ENCODE data around the gene EFCAB10.

EFCAB10 gene

DNA sequence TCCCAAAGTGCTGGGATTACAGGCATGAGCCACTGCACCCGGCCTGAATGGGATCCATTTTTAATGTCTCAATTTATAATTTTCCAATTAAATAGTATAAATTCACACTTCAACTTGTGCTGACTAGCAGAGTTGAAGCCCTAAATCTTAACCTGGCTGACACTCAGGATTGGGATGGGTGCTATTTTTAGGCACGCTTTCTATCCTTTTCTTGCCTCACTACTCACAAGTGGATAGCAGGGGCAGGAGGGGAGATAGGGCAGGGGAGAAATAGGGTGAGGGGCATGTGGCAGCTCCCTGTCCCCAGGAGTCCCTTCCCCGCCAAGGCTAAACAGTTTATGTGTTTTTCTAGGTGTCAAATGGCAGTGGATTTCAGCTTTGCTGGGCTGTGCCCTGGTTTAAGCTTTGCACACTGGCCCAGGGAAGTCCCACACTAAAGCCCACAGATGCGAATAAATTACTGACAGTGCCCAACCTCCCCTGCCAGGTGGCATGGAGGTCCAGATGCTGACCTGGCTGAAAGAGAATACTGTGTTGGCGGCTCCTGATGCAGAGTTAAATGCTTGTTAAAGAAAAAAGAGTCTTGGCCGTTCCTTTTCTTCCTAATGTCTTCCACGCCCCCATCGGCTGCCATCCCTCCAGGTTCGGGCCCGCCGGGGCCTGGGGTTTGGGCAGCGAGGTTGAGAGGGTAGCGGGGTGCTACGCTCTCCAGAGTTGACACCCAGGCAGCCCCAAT lies 36.2 kb upstream of the EFCAB10 start:
- peaks cover 0 to 10% (median 0%) of the 10 kb centered on the region in 11 experiments; a peak in 4 of 22 replicates for H4K20me1 ChIP-seq
- no peak for TF ChIP-seq Cebpa-rat (IDR thresholded peaks at IDR 0.05)
- H3K9ac ChIP-seq, result no peak overlapping the region
- H3K27ac ChIP-seq, result no peak overlapping the region
- no peaks in the 10 kb centered on the region for H3K4me1 ChIP-seq
- no peaks in the 10 kb centered on the region for H3K9me3 ChIP-seq (replicated peaks in 1 of 11)
- no peaks in the 10 kb centered on the region for H3K27me3 ChIP-seq
- H3K4me3 ChIP-seq, result no peak overlapping the region
- H3K4me2 ChIP-seq, result no peak overlapping the region
- H3K36me3 ChIP-seq, result peaks cover 13 to 98% (median 77%) of the 10 kb centered on the region in 11 experiments; a peak in 19 of 22 replicates

DNA sequence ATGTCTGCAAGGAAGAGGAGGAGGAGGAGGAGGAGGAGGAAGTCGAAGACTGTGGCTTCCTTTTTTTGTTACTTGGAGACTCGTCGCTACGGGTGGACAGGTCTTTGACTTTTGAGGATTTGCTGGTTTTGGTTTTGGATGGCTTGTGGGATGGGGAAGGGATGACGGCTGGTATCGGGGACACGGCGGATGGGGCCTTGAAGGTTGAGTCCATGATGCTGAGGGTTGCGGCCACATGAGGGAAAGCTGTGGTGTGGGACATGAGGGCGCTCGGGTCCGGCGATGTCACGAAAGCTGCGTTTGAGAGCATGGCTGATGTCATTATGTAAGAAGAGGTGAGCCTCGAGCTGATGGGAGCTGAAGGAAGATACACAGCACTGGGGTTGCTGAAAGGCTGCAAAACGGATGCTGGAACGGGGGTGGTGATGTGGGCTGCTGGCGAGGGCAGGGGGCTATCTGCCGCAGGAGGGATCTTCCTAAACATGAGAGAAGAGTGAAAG lies 33.1 kb upstream of the EFCAB10 start:
- Histone ChIP-seq H3K9ac (no peak overlapping the region), H3K36me3 (peaks cover 5 to 76% (median 50%) of the 10 kb centered on the region in 11 experiments; a peak in 17 of 22 replicates), H3K4me3 (no peak overlapping the region), H3K27ac (no peak overlapping the region), H4K20me1 (peaks cover 0 to 7% (median 0%) of the 10 kb centered on the region in 11 experiments; a peak in 3 of 22 replicates), H3K27me3 (no peaks in the 10 kb centered on the region), H3K9me3 (replicated peaks in 1 of 11) (no peaks in the 10 kb centered on the region), H3K4me2 (no peak overlapping the region), H3K4me1 (no peaks in the 10 kb centered on the region)
- TF ChIP-seq Cebpa-rat (IDR thresholded peaks at IDR 0.05), result no peak

DNA sequence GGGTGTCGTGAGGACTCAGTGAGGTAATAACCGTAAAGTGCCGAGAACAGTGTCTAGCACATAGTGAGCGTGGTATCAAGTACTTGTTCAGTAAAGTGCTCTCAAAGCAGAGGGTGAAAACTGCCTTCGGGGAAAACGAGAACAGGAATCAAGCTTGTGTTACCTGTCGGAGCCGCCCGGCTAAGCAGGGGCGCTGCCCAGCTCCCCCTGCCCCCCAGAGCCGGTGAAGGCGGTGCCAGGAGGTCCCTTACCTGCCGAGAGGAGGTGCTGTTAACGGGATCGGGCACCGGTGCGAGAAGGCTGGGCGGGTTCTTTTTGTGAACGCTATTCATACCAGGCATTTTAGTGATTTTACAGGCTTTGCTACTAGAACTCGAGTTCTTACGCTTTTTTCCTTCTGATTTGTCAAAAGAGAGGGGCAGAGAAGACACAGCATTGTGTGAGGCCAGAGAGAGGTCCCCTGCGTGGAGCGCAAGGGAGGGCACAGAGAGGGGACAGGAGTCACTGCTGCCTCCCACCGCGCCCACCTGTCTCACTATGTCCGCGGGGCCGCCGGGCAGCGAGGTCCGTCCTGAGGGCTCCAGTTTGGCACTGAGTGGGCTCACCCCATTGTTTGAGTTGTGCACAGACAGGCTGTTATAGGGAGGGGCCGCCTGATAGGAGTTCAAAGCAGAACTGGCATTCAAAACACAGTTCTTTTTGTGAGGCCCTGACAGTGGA lies 32.5 kb upstream of the EFCAB10 start:
- Histone ChIP-seq H3K4me2 (no peak overlapping the region), H3K27ac (no peak overlapping the region), H3K4me1 (no peaks in the 10 kb centered on the region), H4K20me1 (peaks cover 0 to 7% (median 0%) of the 10 kb centered on the region in 11 experiments; a peak in 3 of 22 replicates), H3K9me3 (replicated peaks in 1 of 11) (no peaks in the 10 kb centered on the region), H3K27me3 (no peaks in the 10 kb centered on the region), H3K9ac (no peak overlapping the region), H3K4me3 (no peak overlapping the region), H3K36me3 (peaks cover 5 to 72% (median 50%) of the 10 kb centered on the region in 11 experiments; a peak in 17 of 22 replicates)
- TF ChIP-seq Cebpa-rat (IDR thresholded peaks at IDR 0.05), result no peak

DNA sequence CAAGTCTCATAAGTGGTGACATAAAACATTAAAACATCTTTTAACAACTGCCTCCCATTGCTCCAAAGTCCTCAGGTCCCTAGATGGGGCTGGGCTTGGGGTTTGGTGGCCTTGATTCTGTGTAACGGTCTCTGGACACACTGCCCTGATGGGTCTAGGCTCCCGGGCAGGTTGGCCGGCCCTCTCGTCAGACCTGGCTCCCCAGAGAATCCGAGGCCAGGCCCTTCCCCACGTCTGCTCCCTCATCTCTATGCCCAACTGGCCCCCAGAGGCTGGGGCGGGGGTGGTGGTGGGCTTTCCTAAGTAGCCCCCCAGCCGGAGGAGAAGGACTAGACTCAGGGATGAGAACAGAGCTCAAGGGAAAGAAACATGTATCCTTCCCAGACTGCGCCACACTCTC lies 31.5 kb upstream of the EFCAB10 start:
- peaks cover 4 to 62% (median 45%) of the 10 kb centered on the region in 11 experiments; a peak in 17 of 22 replicates for H3K36me3 ChIP-seq
- no peak for TF ChIP-seq Cebpa-rat (IDR thresholded peaks at IDR 0.05)

DNA sequence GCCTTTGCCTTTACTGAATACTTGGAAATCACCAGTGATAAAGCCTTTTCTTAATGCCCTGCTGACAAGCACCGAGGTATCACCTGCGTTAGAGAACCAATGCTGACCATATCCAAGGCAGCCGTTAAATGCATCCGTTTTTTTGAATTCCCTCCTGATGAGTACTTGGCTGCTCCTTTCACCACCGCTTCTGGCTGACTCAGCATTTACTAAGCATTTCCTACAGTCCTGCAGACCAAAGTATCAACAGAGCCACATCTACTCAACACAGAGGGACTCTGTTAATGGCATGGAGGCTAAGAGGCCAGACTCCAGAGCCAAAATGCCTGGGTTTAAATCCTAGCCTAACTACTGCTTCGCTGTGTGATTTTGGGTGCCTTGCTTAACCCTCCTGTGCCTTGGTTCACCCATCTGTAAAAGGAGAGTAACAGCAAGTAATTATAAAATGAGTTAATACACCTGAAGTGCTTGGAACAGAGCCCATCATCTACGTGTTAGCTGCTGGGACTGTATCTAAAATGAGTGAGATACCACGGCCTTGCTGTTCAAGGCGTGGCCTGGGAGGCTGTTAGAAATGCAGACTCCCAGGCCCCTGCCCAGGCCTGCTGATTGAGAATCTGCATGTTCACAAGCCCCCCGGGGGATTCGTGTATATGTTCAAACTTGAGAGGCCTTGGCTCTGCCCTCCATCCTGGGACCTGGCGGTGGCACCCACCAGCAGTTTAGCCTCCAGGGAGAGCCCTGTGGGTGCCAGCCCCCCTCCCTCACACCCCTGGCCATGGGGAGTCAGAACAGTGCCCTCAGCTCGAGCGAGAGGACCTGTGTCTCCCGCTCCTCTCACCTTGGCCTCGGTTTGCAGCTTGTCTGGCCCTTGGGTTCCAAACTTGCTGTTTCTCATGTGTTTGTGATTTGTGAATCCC lies 30.8 kb upstream of the EFCAB10 start:
- H4K20me1 ChIP-seq, result peaks cover 0 to 7% (median 0%) of the 10 kb centered on the region in 11 experiments; a peak in 3 of 22 replicates
- H3K9me3 ChIP-seq (replicated peaks in 1 of 11), result no peaks in the 10 kb centered on the region
- H3K36me3 ChIP-seq, result peaks cover 0 to 55% (median 39%) of the 10 kb centered on the region in 11 experiments; a peak in 16 of 22 replicates
- no peak overlapping the region for H3K27ac ChIP-seq
- no peaks in the 10 kb centered on the region for H3K27me3 ChIP-seq
- no peak overlapping the region for H3K4me2 ChIP-seq
- no peaks in the 10 kb centered on the region for H3K4me1 ChIP-seq
- no peak overlapping the region for H3K9ac ChIP-seq
- no peak overlapping the region for H3K4me3 ChIP-seq
- TF ChIP-seq Cebpa-rat (IDR thresholded peaks at IDR 0.05), result no peak

More for the DNA sequence above, 31.5 kb upstream of the EFCAB10 start:
- no peaks in the 10 kb centered on the region for H3K4me1 ChIP-seq
- H3K4me2 ChIP-seq, result no peak overlapping the region
- no peak overlapping the region for H3K9ac ChIP-seq
- H3K4me3 ChIP-seq, result no peak overlapping the region
- H4K20me1 ChIP-seq, result peaks cover 0 to 7% (median 0%) of the 10 kb centered on the region in 11 experiments; a peak in 3 of 22 replicates
- no peaks in the 10 kb centered on the region for H3K9me3 ChIP-seq (replicated peaks in 1 of 11)
- no peaks in the 10 kb centered on the region for H3K27me3 ChIP-seq
- H3K27ac ChIP-seq, result no peak overlapping the region

DNA sequence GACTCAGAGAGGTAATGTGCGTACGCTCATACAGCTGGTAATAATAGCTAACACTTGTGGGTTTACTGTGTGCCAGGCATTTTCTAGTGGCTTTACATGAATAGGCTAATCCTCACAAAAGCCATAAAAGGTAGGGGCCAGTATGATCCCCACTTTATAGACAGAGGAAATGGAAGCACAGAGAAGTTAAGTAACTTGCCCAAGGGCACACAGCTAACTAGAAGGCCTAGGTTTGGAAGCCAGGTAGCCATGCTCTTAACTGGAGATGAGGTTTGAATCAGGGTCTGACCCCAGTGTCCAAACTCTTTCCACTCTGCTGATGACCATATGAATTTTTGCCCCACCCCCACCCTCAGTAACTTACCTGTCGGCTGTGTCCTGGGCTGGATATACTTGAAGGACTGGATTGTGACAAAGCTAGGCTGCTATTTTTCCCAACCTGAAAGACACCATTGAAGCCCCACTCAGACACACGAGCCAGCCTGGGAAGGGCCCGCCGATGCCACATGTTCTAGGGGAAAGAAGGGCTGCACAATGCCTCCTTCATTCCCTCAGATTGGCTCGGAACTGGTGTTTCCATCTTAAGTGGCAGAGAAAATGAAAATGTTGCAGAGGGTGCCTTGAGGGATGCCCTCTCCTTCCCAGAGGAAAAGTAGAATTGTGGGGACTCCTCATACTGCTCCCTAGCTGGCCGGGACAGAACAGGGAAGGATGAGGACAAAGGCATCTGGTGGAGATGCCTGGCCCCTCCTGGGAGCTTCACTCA lies 29.1 kb upstream of the EFCAB10 start:
- TF ChIP-seq Cebpa-rat (IDR thresholded peaks at IDR 0.05), result no peak
- Histone ChIP-seq H3K9me3 (replicated peaks in 1 of 11) (no peaks in the 10 kb centered on the region), H3K4me1 (no peaks in the 10 kb centered on the region), H3K27me3 (no peaks in the 10 kb centered on the region), H3K27ac (no peak overlapping the region), H3K36me3 (peaks cover 0 to 37% (median 25%) of the 10 kb centered on the region in 11 experiments; a peak in 14 of 22 replicates), H3K9ac (no peak overlapping the region), H3K4me3 (no peak overlapping the region), H4K20me1 (peaks cover 0 to 7% (median 0%) of the 10 kb centered on the region in 11 experiments; a peak in 3 of 22 replicates), H3K4me2 (no peak overlapping the region)

DNA sequence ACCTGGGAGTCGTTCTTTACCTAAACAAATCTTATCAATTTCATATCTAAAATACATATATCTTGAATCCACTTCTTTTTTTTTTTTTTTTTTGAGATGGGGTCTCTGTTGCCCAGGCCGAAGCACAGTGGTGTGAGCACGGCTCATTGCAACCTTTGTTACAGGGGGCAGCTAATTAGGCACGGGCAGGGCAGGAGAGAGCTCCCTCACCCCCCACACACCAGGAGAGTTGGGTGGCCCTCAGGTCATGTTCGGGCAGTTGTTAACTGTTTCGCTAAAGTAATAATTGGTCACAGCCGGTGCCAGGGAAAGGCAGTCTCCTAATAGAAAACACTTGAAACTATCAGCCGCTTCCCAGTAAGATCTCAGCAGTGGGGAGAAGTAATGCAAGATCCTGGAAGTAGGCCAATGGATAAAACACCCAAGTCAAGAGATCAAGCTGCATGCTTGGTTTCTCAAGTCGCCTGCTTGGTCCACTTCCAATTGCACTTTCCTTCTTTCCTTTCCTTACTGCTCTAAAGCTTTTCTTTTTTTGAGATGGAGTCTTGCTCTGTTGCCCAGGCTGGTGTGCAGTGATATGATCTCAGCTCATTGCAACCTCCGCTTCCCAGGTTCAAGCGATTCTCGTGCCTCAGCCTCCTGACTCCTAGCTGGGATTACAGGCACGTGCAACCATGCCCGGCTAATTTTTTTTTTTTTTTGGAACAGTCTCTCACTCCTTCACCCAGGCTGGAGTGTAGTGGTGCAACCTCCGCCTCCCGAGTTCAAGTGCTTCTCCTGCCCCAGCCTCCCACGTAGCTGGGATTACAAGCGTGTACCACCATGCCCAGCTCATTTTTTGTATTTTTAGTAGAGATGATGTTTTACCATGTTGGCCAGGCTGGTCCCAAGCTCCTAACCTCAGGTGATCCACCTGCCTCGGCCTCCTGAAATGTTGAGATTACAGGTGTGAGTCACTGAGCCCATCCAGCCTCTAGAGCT lies 21.3 kb upstream of the EFCAB10 start:
- Histone ChIP-seq H3K4me2 (no peak overlapping the region), H3K27me3 (no peaks in the 10 kb centered on the region), H4K20me1 (no peaks in the 10 kb centered on the region), H3K9me3 (replicated peaks in 1 of 11) (no peaks in the 10 kb centered on the region), H3K4me3 (no peak overlapping the region), H3K9ac (no peak overlapping the region), H3K36me3 (no peaks in the 10 kb centered on the region), H3K4me1 (no peaks in the 10 kb centered on the region), H3K27ac (no peak overlapping the region)
- TF ChIP-seq Cebpa-rat (IDR thresholded peaks at IDR 0.05), result no peak

All from BLaER1 treated with 17β-estradiol and CSF1 and Interleukin-3, amounts not matched to agents 10 nM and 100 nM (cell line).